Kidney epithelial cell (primary cell): ENCODE data around the gene SDF4. TPM values are rescaled to one million over a fixed set of nuclear protein-coding genes. Genes with fewer than 3 reads are reported as not detected.

Source experiments
- DNase-seq: peaks from one replicate; pipeline ENCODE4 v3.0.0-alpha.2; 2010; ENCODE audit warnings: low read depth
- H3K27me3 ChIP-seq: 2 replicates; pipeline ENCODE4 v1.6.0; 2011; ENCODE audit warnings: low read length; ENCODE audit not compliant: control insufficient read depth, insufficient read depth
- H3K36me3 ChIP-seq: 2 replicates; pipeline ENCODE4 v1.5.1; 2011; ENCODE audit warnings: low read length; ENCODE audit not compliant: control insufficient read depth, insufficient read depth
- H3K4me3 ChIP-seq: 2 replicates; pipeline ENCODE4 v1.5.1; 2011; ENCODE audit warnings: low read depth, mild to moderate bottlenecking, control low read depth, low read length
- total RNA-seq: library from RNA; depleted of rRNA; stranded (reverse); fragments of >200 nt; gene quantifications from 2 replicates; pipeline ENCODE4 v1.2.3, GENCODE V29; 2015
- TF ChIP-seq, protein P1 (sequence below): IDR thresholded peaks from 2 replicates; pipeline ENCODE4 v1.5.1; 2011; ENCODE audit warnings: mild to moderate bottlenecking, moderate library complexity, low read length, control low read depth, inconsistent platforms; ENCODE audit not compliant: insufficient read depth, poor library complexity, severe bottlenecking

Gene SDF4
- total RNA-seq, 1 donor from 2014 or later = 153 TPM

DNA sequence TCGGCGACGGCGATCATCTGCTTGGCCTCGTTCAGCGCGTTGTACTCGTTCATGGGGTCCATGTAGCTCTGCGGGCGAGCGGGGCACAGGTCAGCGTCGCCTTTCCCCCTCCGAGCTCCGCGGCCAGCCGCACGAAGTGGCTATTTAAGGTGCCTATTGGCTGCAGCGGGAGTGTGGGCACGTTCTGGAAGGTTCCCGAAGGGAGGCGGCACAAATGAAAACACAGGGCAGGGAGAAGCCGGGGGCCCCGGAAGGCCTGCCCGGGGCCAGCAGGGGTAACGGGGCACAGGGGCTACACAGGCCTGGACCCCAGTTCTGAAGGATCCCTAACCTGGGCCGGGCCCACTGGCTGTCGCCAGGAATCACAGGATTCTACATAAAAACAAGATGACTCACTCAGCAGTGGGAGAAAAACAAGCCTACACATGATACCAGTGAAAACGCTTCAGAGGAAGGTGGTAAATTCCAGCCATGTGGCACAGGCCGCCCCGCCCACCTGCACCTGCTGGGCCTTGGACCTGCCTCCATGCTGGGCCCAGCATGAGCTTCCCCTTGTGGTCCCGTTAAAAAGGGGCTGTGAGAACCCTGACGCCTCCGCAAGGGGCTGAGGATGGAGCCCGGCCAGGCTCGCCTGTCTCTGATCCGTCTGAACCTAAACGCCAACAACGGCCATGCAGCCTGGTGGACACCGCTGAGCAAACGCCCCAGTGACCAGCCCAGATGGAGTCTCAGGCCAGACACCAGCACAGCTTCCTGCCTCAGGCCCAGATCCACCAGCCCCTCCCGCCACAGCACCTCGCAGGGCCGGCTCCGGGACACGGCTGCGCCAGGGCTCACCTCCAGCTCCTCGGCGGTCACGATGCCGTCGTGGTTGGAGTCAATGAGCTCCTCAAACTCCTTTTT, 13.9 kb downstream of the SDF4 start:
- no peak overlapping the region for H3K4me3 ChIP-seq
- DNase-seq = peak; percentile 28
- H3K36me3 ChIP-seq = peaks cover 1% of the 10 kb centered on the region
- TF ChIP-seq, protein P1, sequence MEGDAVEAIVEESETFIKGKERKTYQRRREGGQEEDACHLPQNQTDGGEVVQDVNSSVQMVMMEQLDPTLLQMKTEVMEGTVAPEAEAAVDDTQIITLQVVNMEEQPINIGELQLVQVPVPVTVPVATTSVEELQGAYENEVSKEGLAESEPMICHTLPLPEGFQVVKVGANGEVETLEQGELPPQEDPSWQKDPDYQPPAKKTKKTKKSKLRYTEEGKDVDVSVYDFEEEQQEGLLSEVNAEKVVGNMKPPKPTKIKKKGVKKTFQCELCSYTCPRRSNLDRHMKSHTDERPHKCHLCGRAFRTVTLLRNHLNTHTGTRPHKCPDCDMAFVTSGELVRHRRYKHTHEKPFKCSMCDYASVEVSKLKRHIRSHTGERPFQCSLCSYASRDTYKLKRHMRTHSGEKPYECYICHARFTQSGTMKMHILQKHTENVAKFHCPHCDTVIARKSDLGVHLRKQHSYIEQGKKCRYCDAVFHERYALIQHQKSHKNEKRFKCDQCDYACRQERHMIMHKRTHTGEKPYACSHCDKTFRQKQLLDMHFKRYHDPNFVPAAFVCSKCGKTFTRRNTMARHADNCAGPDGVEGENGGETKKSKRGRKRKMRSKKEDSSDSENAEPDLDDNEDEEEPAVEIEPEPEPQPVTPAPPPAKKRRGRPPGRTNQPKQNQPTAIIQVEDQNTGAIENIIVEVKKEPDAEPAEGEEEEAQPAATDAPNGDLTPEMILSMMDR = no peak
- no peaks in the 10 kb centered on the region for H3K27me3 ChIP-seq

DNA sequence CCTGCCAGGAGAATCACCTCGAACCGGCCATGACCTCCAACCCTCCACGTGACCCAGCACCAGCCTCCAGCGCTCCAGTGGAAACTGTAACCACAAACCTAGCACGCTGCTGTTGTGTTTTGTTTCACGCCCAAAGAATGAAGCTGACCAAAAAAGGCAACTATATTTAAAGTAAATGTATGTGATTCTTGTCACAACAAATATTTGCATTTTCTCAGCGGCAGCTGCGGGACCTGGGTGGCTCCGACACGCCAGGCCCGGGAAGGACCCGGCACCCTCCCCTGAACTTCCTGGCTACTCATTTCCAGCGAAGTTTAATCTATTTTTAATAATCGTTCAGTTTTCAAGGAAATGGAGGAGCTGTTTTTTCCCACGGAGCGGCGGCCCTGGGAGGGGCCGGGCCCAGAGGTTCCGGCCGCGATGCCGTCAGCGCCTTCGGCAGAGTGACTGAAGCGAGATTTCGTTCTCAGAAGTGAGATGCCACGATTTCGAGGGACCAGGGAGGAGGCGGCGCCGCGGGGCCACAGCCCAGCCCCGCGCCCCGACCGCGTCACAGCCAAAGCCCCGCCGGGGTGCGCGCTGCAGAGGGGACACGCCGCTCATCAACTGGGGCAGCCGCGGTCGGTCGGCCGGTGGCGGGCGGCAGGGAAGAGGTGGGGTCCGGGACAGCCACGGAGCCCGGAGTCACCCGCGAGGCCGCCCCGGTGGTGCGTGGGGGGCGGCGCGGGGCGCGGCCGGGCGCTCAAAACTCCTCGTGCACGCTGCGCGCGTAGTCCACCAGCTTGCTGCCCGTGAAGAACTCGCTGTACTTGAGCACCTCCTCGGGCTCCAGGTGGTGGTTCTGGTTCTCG, 14.8 kb downstream of the SDF4 start:
- Histone ChIP-seq H3K27me3 (no peaks in the 10 kb centered on the region), H3K36me3 (peaks cover 1% of the 10 kb centered on the region), H3K4me3 (no peak overlapping the region)
- TF ChIP-seq, protein P1 = no peak
- no peak for DNase-seq

DNA sequence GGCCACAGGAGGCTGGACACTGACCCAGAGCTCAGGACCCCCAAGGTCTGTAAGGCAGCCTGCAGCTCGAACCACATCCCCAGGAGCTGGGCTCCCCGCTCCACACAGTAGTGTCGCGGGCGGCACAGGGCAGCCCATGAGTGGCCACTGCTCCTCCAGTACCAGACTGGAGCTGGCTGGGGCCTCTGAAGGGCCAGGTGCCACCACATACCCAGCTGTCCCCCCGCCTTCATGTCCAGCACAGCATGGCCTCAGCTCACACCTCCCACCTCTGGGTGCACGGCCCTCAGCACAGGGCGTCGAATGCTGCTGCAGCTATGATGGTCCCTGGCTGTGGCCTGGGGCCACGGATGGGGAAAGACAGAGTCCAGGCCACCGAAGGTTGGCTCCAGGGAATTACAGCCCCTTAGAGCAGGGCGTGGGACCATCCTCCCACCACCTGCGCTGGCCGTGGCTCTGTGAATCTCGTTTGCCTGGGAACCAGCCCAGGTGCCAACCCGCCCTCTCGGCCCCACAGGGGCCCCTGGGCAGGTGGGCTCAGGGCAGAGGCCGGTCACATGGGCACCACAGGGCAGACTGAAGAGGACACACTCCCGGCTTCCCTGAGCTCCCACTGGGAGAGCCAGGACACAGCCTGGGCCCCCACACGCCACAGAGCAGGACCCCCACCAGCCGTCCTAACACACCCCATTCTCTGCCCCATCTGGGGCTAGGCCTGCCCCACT, 15.8 kb downstream of the SDF4 start:
- DNase-seq = no peak
- Histone ChIP-seq H3K4me3 (no peak overlapping the region), H3K27me3 (no peaks in the 10 kb centered on the region), H3K36me3 (peaks cover 1% of the 10 kb centered on the region)
- TF ChIP-seq, protein P1 = no peak

DNA sequence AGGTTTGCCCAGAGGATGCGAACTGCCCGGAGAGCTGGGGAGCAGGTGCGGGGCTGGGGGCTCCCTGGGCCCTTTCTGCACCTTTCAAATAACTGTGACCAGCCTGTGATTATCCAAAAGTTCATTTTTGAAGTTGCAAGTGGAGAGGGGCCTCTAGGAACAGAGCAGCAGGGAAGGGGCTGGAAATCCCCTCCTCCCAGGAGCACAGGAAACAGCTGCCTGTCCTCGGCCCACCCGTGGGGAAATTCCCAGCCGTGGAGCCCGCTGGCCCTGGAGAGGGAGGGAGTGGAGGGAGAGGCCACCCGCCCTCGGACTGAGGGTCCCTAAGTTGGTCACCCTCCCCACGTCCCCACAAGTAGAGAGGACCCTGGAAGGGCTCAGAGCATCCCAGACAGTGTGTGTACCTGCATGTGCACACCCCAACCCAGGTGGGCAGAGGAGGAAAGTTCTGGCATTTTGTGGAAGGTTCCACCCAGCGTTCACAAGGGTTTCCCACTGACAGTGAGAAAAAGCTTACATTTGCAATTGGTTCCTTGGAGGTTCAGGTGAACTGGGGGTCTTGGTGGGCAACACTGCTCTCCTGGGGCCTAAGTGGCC, 16.6 kb downstream of the SDF4 start:
- DNase-seq = no peak
- no peak overlapping the region for H3K4me3 ChIP-seq
- no peaks in the 10 kb centered on the region for H3K27me3 ChIP-seq
- peaks cover 1% of the 10 kb centered on the region for H3K36me3 ChIP-seq
- TF ChIP-seq, protein P1 = no peak
